Suprapubic skin (tissue), 4 donors: Measurements from ENCODE around the gene RAB40C. TPM values are rescaled to one million over a fixed set of nuclear protein-coding genes. Genes with fewer than 3 reads are reported as not detected.

Experiments
- DNase-seq, 2 donors: peaks; one replicate each; pipeline ENCODE4 v3.0.0-alpha.2; 2019; ENCODE audit warnings: low spot score in 2 of 2
- H3K27ac ChIP-seq: fragments of 200-600 bp; sonication (generic); one replicate; pipeline ENCODE4 v1.5.1; 2019
- H3K27me3 ChIP-seq: fragments of 200-600 bp; sonication (generic); one replicate; pipeline ENCODE4 v1.5.1; 2019
- H3K36me3 ChIP-seq: fragments of 200-600 bp; sonication (generic); one replicate; pipeline ENCODE4 v1.5.1; 2019
- H3K4me1 ChIP-seq: fragments of 200-600 bp; sonication (generic); one replicate; pipeline ENCODE4 v1.5.1; 2019
- H3K4me3 ChIP-seq: fragments of 200-600 bp; sonication (generic); one replicate; pipeline ENCODE4 v1.5.1; 2019; ENCODE audit warnings: mild to moderate bottlenecking
- H3K9me3 ChIP-seq: fragments of 200-600 bp; sonication (generic); one replicate; pipeline ENCODE4 v1.5.1; 2019
- CTCF ChIP-seq, 2 donors: fragments of 200-600 bp in 1 of 2; fragments of 450-650 bp in 1 of 2; sonication (generic) in 1 of 2; IDR thresholded peaks; one replicate each; pipeline ENCODE4 v1.5.1; 2016 to 2019; ENCODE audit warnings: antibody characterized with exemption in 2 of 2, mild to moderate bottlenecking in 1 of 2, moderate library complexity in 1 of 2
- EP300 ChIP-seq: sonication (generic); formaldehyde crosslinking; IDR thresholded peaks from one replicate; pipeline ENCODE4 v1.6.1; 2017; ENCODE audit warnings: antibody characterized with exemption
- POLR2A ChIP-seq, 2 donors: fragments of 450-650 bp; IDR thresholded peaks; one replicate each; pipeline ENCODE4 v1.6.1; 2017; ENCODE audit warnings: antibody characterized with exemption in 2 of 2, mild to moderate bottlenecking in 2 of 2, moderate library complexity in 2 of 2
- POLR2AphosphoS5 ChIP-seq, 3 donors: sonication (generic); formaldehyde crosslinking; IDR thresholded peaks; one replicate each; pipeline ENCODE4 v1.6.1; 2017; ENCODE audit warnings: antibody characterized with exemption in 3 of 3
- WGBS: methylation state at CpG from one replicate; pipeline ENCODE4 v1.1.5; 2018; 5-methylcytosine and 5-hydroxymethylcytosine counted together
- total RNA-seq, 4 donors: library from RNA; depleted of rRNA; stranded (reverse); fragments of >200 nt; gene quantifications; one replicate each; pipeline ENCODE4 v1.1.0, GENCODE V29; 2016

The RAB40C gene
- total RNA-seq, 4 donors from 2014 or later: 77.8 to 116 (median 110) TPM

- 0% methylated on average over 26 of the region's 91 CpGs for WGBS
- H3K4me1 ChIP-seq: peaks cover 51% of the 10 kb centered on the region
- peak within 1 kb of the TSS; percentile 64 for H3K27ac ChIP-seq
- H3K4me3 ChIP-seq: peak within 1 kb of the TSS; percentile 73
- DNase-seq: peak; percentile 96 to 97
- no peaks in the 10 kb centered on the region for H3K27me3 ChIP-seq
- no peak for TF ChIP-seq EP300
- TF ChIP-seq POLR2A (IDR thresholded peaks at IDR 0.05): peak in 1 of 2 donors; percentile 17
- TF ChIP-seq CTCF (IDR thresholded peaks at IDR 0.05): no peak
- peak in 2 of 3 donors; percentile 85 to 93 for TF ChIP-seq POLR2AphosphoS5 (IDR thresholded peaks at IDR 0.05)
- no peaks in the 10 kb centered on the region for H3K9me3 ChIP-seq
- peaks cover 12% of the 10 kb centered on the region for H3K36me3 ChIP-seq
These were observed 59.1 kb downstream of the RAB40C start, which contains the start of gene WDR90 for GRCh38 chr16:648781-649589. TSS of gene WDR90 (plus strand) at chr16:649365. CDS start at chr16:649417, 52 bp downstream.

DNA sequence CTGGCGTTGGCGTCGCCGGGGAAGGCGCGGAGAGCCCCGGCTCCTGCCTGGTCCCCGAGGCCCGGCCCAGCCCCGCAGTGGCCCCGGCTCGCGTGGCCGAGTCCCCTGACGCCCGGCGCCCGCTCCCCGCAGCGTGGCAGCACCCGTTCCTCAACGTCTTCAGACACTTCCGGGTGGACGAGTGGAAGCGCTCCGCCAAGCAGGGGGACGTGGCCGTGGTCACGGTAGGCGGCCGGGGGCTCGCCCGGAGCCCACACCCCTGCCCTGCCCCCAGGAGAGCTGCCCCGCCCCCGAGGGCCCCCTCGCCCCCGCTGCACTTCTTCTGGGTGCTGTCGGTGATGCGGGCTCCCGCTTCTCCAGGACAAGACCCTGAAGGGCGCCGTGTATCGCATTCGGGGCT lies 59.8 kb downstream of the RAB40C start:
- no peak for DNase-seq
- H3K4me1 ChIP-seq: peaks cover 51% of the 10 kb centered on the region
- peak overlapping the region; percentile 73 for H3K4me3 ChIP-seq
- peaks cover 12% of the 10 kb centered on the region for H3K36me3 ChIP-seq
- TF ChIP-seq CTCF (IDR thresholded peaks at IDR 0.05) (no peak), POLR2A (IDR thresholded peaks at IDR 0.05) (no peak), EP300 (no peak), POLR2AphosphoS5 (IDR thresholded peaks at IDR 0.05) (no peak)
- no peaks in the 10 kb centered on the region for H3K9me3 ChIP-seq
- peak overlapping the region; percentile 64 for H3K27ac ChIP-seq
- no CpG with 5 or more reads among the region's 44 CpGs for WGBS
- no peaks in the 10 kb centered on the region for H3K27me3 ChIP-seq

DNA sequence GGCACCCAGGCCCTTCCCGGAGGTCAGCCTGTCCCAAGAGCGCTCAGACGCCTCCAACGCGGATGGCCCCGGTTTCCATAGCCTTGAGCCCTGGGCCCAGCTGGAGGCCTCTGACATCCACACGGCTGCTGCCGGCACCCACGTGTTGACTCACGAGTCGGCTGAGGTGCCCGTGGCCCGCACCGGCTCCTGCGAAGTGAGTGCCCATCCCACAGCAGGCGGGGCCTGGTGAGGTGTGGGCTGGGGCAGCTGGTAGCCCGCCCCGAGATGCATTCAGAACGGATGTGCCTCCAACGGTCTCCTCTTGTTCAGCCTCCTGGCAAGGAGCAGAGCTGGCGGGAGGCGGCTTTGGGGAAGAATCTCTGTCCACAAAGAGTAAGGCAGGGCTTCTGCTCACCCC lies 62.0 kb downstream of the RAB40C start:
- H3K36me3 ChIP-seq: peaks cover 33% of the 10 kb centered on the region
- no peak overlapping the region for H3K4me3 ChIP-seq
- 100% methylated on average over 1 of the region's 22 CpGs for WGBS
- no peaks in the 10 kb centered on the region for H3K27me3 ChIP-seq
- H3K27ac ChIP-seq: no peak overlapping the region
- H3K9me3 ChIP-seq: no peaks in the 10 kb centered on the region
- no peak for DNase-seq
- TF ChIP-seq CTCF (IDR thresholded peaks at IDR 0.05) (no peak), EP300 (no peak), POLR2AphosphoS5 (IDR thresholded peaks at IDR 0.05) (no peak), POLR2A (IDR thresholded peaks at IDR 0.05) (no peak)
- peaks cover 38% of the 10 kb centered on the region for H3K4me1 ChIP-seq

GRCh38 chr16:652454-653305 lies 62.8 kb downstream of the RAB40C start:
- Histone ChIP-seq H3K4me3 (no peak overlapping the region), H3K27me3 (no peaks in the 10 kb centered on the region), H3K27ac (no peak overlapping the region), H3K36me3 (peaks cover 41% of the 10 kb centered on the region), H3K9me3 (no peaks in the 10 kb centered on the region), H3K4me1 (peaks cover 30% of the 10 kb centered on the region)
- TF ChIP-seq EP300 (no peak), CTCF (IDR thresholded peaks at IDR 0.05) (no peak)
- no peak for DNase-seq
- 33% methylated on average over 1 of the region's 28 CpGs for WGBS

DNA sequence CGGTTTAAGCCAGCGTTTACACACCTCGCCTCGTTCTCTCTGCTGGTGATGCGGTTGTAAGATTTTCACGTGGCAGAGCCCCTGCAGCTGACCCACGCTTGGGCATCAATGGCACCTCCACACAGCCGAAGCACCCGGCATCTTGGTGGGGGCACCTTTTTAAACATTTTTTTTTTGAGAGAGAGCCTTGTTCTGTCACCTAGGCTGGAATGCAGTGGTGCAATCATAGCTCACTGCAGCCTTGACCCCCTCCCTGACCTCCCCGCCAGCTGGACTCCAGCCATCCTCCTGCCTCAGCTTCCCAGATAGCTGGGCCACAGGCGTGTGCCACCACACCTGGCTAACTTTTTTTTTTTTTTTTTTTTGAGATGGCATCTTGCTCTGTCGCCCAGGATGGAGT lies 64.2 kb downstream of the RAB40C start:
- DNase-seq: no peak
- 94% methylated on average over 12 of the region's 12 CpGs for WGBS
- H3K36me3 ChIP-seq: peaks cover 55% of the 10 kb centered on the region
- TF ChIP-seq POLR2A (IDR thresholded peaks at IDR 0.05) (no peak), POLR2AphosphoS5 (IDR thresholded peaks at IDR 0.05) (no peak), CTCF (IDR thresholded peaks at IDR 0.05) (no peak), EP300 (no peak)
- H3K27me3 ChIP-seq: no peaks in the 10 kb centered on the region
- no peaks in the 10 kb centered on the region for H3K9me3 ChIP-seq
- H3K27ac ChIP-seq: no peak overlapping the region
- H3K4me3 ChIP-seq: no peak overlapping the region
- peaks cover 16% of the 10 kb centered on the region for H3K4me1 ChIP-seq
